HG02970 (cell line): Measurements from ENCODE around the gene ZBP1.

ENCODE experiments used
- ATAC-seq: cut with Tn5 transposase; IDR thresholded peaks from one replicate; pipeline ENCODE4 v1.9.1; 2021; ENCODE audit warnings: mild to moderate bottlenecking, moderate library complexity, moderate number of reproducible peaks; ENCODE audit not compliant: unreplicated experiment, low FRiP score

The ZBP1 gene

DNA sequence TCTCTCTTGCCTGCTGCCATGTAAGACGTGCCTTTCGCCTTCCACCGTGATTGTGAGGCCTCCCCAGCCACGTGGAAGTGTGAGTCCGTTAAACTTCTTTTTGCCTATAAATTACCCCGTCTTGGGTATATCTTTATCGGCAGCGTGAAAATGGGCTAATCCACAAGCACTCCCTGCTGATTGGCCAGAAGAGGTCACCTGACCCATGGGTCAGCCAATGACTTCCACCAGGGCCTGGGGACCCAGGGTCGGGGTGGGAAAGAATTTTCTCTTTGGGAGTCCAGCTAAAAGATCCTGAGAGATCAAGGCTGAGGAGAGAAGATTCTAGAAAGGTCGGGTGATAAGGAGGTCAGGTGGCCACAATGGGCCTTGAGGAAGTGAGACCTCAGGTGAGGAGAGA lies 17.1 kb downstream of the ZBP1 start:
- no peak for ATAC-seq

- no peak for ATAC-seq
These were observed 18.5 kb downstream of the ZBP1 start for GRCh38 chr20:57601737-57602136.

GRCh38 chr20:57601211-57601570 lies 19.0 kb downstream of the ZBP1 start:
- ATAC-seq: no peak

DNA sequence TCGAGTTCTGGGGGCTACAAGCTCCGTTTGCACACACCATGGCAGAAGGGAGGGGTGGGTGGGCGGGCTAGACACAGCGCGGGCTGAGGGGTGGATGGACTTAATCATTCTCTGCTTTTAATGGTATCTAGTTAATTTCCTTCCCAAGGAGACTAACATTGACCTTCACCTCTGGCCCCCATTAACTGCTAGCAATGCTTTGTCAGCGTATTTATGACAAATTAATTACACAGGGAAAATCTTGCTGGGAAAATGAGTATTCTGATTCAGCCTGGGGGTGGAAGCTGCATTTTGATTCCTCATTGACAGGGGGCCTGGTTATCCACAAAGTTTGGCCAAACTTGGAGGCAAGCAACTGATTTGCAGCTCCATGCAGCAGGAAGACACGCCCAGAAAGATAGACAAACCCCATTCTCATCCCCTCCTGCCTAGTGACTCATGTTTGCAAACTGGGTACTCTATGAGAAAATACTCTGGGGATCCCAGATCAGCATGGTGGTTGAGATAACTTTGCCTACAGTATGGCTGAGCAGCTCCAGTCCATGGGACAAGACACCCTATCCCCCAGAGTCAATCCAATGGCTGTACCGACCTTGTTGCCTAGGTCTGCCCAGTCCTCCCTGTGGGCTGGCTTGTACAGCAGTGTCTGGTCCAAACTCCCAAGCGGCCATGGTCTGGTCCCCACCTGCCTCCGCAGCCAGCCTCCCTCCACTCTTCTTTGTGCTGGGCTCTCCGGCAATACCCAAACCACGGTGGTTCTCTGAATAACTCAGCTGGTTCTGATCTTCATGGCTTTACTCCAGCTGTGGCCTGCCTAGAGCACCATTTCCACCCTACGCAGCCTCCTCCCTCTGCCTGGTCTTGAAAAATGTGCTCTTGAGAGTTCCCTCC lies 19.7 kb downstream of the ZBP1 start:
- no peak for ATAC-seq

GRCh38 chr20:57598491-57598890 lies 21.7 kb downstream of the ZBP1 start:
- no peak for ATAC-seq

DNA sequence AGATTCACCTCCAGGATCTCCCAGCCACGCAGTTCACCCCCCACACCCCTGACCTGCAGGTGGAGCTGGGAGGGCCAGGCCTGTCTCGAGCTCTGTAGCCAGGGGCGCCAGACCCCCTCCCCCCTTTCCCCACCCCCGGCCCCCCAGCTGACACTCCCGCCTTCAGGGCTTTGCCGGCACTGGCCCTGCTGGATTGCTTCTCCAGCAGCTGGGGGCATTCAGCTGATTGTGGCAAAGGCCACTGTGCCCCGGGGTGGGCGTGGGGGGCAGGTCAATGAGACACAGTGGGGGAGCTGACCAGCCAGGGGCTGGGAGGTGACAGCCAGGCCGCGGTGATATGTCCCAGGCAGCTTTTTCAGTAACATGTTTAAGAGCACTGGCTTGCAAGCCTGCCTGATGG lies 22.2 kb downstream of the ZBP1 start:
- ATAC-seq: no peak

DNA sequence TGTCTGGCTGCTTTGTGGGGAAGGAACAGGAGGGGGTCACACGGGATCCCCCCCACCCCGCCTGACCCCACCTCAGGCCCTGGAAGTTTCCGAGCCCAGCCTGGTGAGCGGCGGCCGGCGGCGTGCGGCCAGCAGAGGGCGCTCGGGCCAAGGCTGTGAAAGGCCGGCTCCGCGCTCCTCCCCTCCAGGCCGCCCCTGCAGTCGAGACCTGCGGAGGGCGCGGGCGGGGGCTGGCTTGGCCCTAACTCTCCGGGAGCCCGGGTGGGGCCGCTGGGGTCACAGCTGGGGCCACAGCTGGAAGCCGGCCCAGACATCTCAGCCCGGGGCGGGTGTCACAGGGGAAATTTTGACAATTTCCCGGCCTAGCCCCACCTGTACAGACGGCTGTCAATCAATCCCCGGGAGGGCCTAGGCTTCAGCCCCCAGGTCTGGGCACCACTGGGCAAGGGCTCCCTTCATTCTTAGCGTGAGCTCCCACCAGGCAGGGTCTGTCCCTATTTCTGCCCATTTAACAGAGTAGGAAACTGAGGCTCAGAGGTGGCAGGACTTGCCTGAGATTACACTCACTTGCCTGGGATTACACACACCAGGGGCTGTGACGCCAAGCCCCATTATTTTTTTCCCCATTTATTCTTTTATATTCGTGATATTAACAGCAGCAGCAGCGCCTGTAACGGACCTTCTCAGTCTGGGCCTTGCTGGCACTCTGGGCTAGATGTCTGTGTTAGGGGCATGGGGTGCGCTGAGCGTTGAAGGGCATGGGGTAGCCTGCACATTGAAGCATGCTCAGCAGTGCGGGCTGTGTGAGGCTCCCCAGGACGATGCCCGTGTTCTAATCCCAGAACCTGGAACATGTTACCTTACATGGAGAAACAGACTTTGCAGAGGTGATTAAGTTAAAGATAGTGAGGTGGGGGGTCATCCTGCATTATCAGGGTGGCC lies 23.0 kb downstream of the ZBP1 start:
- no peak for ATAC-seq

GRCh38 chr20:57596358-57596757 lies 23.9 kb downstream of the ZBP1 start:
- ATAC-seq: no peak

GRCh38 chr20:57595041-57596030 lies 24.9 kb downstream of the ZBP1 start:
- no peak for ATAC-seq

DNA sequence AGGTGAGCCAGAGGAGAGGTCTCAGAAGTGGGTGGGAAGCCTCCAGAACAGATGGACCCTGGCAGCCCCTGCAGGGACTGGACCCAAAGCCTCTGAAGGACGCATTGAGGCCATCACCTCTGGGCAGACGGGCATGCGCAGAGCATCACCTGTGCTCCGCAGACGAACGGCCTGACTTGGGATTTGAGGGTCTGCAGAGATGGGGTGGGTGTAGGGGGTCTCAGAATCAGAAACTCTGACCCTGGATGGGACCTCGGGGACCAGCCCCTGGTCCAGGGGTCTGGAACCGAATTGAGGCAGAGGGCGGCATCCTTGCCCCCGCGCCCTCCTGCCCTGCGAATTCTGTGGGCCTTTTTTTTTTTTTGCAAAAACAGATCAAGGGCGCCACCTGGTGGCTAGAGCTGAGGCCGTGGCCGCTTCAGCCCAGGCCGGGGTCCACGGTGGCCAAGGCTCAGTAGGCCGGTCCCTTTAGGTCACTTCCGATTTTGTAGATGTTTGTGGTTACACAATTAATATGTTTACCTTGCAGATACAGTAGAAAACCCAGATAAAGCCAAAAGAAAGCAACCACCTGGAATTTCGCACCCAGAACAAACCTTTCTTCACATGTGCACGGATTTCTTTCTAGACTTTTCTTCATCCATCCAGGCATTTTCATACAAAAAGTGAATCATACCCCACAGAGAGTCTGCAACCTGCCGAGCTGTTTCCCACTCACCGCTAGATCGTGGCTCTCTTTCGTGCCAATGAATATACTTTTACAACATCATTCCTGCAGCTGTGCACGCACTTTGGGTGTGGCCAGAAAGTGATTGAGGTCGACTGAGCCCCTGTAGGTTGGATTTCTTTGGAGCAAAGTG lies 25.9 kb downstream of the ZBP1 start:
- ATAC-seq: no peak

- ATAC-seq: no peak
These were observed 26.9 kb downstream of the ZBP1 start for GRCh38 chr20:57593134-57593886.

GRCh38 chr20:57592263-57593092 lies 27.7 kb downstream of the ZBP1 start:
- ATAC-seq: no peak

GRCh38 chr20:57591289-57592229 lies 28.7 kb downstream of the ZBP1 start:
- ATAC-seq: no peak

- ATAC-seq: no peak
These were observed 29.5 kb downstream of the ZBP1 start for GRCh38 chr20:57590485-57591288.

GRCh38 chr20:57589728-57590484 lies 30.3 kb downstream of the ZBP1 start:
- no peak for ATAC-seq
